ENCODE results near the gene TPH2.

GRCh38 chr12:71958993-71959578 is 20.4 kb downstream of the TPH2 start:
- no peak for TF ChIP-seq EZH2 (IDR thresholded peaks at IDR 0.05; ENCODE audit: insufficient read depth, poor library complexity, severe bottlenecking)
- TF ChIP-seq EZH2phosphoT487 (IDR thresholded peaks at IDR 0.05; ENCODE audit: insufficient read depth, low read depth), result no peak
